SK-N-SH treated with all-trans-retinoic acid at 6 μM for 48 hours (cell line): ENCODE measurements around the gene SCPEP1.

Source experiments
- ATAC-seq: fragments of 200-7000 bp; cut with Tn5 transposase; 3 replicates; pipeline ENCODE4 v1.9.1; 2020; ENCODE audit warnings: mild to moderate bottlenecking, moderate library complexity
- ARNTL ChIP-seq: fragments of 450-650 bp; formaldehyde crosslinking; IDR thresholded peaks from 2 replicates; pipeline ENCODE4 v1.5.0; 2020; ENCODE audit warnings: low read depth, mild to moderate bottlenecking, moderate library complexity, borderline replicate concordance
- BACH2 ChIP-seq: fragments of 250-450 bp; sonication (Bioruptor Pico); IDR thresholded peaks from 2 replicates; pipeline ENCODE4 v1.9.0; 2021; ENCODE audit warnings: mild to moderate bottlenecking, borderline replicate concordance
- CREB5 ChIP-seq: fragments of 250-450 bp; sonication (Bioruptor Pico); IDR thresholded peaks from 2 replicates; pipeline ENCODE4 v1.5.1; 2020; ENCODE audit warnings: low read depth, mild to moderate bottlenecking, moderate library complexity
- CSDC2 ChIP-seq: fragments of 250-450 bp; sonication (Bioruptor Pico); IDR thresholded peaks from 2 replicates; pipeline ENCODE4 v1.5.0; 2020; ENCODE audit warnings: mild to moderate bottlenecking, moderate library complexity
- ESRRG ChIP-seq: fragments of 250-450 bp; sonication (Bioruptor Pico); IDR thresholded peaks from 2 replicates; pipeline ENCODE4 v1.6.1; 2021; ENCODE audit warnings: mild to moderate bottlenecking
- GLIS3 ChIP-seq: fragments of 250-450 bp; sonication (Bioruptor Pico); IDR thresholded peaks from 2 replicates; pipeline ENCODE4 v1.5.0; 2020; ENCODE audit warnings: mild to moderate bottlenecking, moderate library complexity
- ISL1 ChIP-seq: fragments of 250-450 bp; sonication (Bioruptor Pico); IDR thresholded peaks from 2 replicates; pipeline ENCODE4 v2.1.2; 2022; ENCODE audit warnings: mild to moderate bottlenecking, moderate library complexity
- OSR1 ChIP-seq: fragments of 250-450 bp; sonication (Bioruptor Pico); IDR thresholded peaks from 2 replicates; pipeline ENCODE4 v1.8.0; 2022; ENCODE audit warnings: moderate library complexity, mild to moderate bottlenecking, inconsistent platforms
- PATZ1 ChIP-seq: fragments of 250-450 bp; sonication (Bioruptor Pico); IDR thresholded peaks from 2 replicates; pipeline ENCODE4 v1.8.0; 2020; ENCODE audit warnings: mild to moderate bottlenecking, moderate library complexity, borderline replicate concordance
- PPARA ChIP-seq: fragments of 250-450 bp; sonication (Bioruptor Pico); IDR thresholded peaks from 2 replicates; pipeline ENCODE4 v1.5.0; 2020; ENCODE audit warnings: mild to moderate bottlenecking, borderline replicate concordance
- RARB ChIP-seq: fragments of 250-450 bp; sonication (Bioruptor Pico); IDR thresholded peaks from 2 replicates; pipeline ENCODE4 v1.8.0; 2021; ENCODE audit warnings: mild to moderate bottlenecking, moderate library complexity
- SNAI2 ChIP-seq: fragments of 250-450 bp; sonication (Bioruptor Pico); IDR thresholded peaks from 2 replicates; pipeline ENCODE4 v1.5.0; 2020; ENCODE audit warnings: mild to moderate bottlenecking, moderate library complexity
- TCF4 ChIP-seq: fragments of 250-450 bp; sonication (Bioruptor Pico); IDR thresholded peaks from 2 replicates; pipeline ENCODE4 v1.8.0; 2021; ENCODE audit warnings: mild to moderate bottlenecking, moderate library complexity, borderline replicate concordance
- TOX ChIP-seq: fragments of 250-450 bp; sonication (Bioruptor Pico); IDR thresholded peaks from 2 replicates; pipeline ENCODE4 v1.8.0; 2021; ENCODE audit warnings: mild to moderate bottlenecking, moderate library complexity, borderline replicate concordance
- ZC3H10 ChIP-seq: fragments of 250-450 bp; sonication (Bioruptor Pico); IDR thresholded peaks from 2 replicates; pipeline ENCODE4 v1.5.1; 2021; ENCODE audit warnings: mild to moderate bottlenecking, moderate library complexity
- ZFP3 ChIP-seq: fragments of 250-450 bp; sonication (Bioruptor Pico); IDR thresholded peaks from 2 replicates; pipeline ENCODE4 v1.5.0; 2020; ENCODE audit warnings: mild to moderate bottlenecking, moderate library complexity
- ZFP30 ChIP-seq: fragments of 450-650 bp; formaldehyde crosslinking; IDR thresholded peaks from 2 replicates; pipeline ENCODE4 v1.5.0; 2022; ENCODE audit warnings: mild to moderate bottlenecking, moderate library complexity
- ZNF565 ChIP-seq: fragments of 450-650 bp; formaldehyde crosslinking; conservative IDR thresholded peaks from 2 replicates; pipeline ENCODE4 v1.5.0; 2020; ENCODE audit warnings: low read depth, mild to moderate bottlenecking, moderate library complexity
- ZNF70 ChIP-seq: fragments of 450-650 bp; formaldehyde crosslinking; IDR thresholded peaks from 2 replicates; pipeline ENCODE4 v1.5.0; 2020; ENCODE audit warnings: mild to moderate bottlenecking, moderate library complexity
- ZNF8 ChIP-seq: fragments of 450-650 bp; formaldehyde crosslinking; IDR thresholded peaks from 2 replicates; pipeline ENCODE4 v1.5.0; 2020; ENCODE audit warnings: mild to moderate bottlenecking, moderate library complexity
- TF ChIP-seq, protein P1 (sequence below): fragments of 250-450 bp; sonication (Bioruptor Pico); IDR thresholded peaks from 2 replicates; pipeline ENCODE4 v1.8.0; 2021; ENCODE audit warnings: low read depth, mild to moderate bottlenecking, moderate library complexity, borderline replicate concordance
- TF ChIP-seq, protein P2 (sequence below): fragments of 250-450 bp; sonication (Bioruptor Pico); IDR thresholded peaks from 2 replicates; pipeline ENCODE4 v1.5.0; 2020; ENCODE audit warnings: mild to moderate bottlenecking, moderate library complexity

Gene SCPEP1

DNA sequence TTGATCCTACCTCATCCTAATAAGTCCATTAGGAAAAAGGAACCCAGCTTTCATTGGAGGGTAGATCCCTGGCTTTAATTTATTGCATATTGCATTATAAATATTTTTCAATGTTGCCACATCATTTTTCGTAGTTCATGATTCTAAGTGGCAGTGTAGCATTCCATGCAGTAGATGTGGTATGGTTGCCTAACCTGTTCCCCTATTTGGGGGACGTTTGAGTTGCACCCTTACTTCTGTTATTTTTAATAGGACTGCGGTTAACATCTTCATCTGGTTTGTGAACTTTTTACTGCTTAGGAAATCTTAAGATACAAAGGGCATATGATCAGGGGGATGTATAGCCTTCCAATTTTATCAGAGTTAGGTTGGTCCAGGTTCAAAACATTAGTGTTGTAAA is 5.4 kb downstream of the SCPEP1 start:
- TF ChIP-seq CREB5 (CRISPR knock-in tag), result no peak
- no peak for TF ChIP-seq ZFP30 (CRISPR knock-in tag)
- TF ChIP-seq SNAI2 (CRISPR knock-in tag), result no peak
- TF ChIP-seq TCF4, result no peak
- TF ChIP-seq, protein P1, sequence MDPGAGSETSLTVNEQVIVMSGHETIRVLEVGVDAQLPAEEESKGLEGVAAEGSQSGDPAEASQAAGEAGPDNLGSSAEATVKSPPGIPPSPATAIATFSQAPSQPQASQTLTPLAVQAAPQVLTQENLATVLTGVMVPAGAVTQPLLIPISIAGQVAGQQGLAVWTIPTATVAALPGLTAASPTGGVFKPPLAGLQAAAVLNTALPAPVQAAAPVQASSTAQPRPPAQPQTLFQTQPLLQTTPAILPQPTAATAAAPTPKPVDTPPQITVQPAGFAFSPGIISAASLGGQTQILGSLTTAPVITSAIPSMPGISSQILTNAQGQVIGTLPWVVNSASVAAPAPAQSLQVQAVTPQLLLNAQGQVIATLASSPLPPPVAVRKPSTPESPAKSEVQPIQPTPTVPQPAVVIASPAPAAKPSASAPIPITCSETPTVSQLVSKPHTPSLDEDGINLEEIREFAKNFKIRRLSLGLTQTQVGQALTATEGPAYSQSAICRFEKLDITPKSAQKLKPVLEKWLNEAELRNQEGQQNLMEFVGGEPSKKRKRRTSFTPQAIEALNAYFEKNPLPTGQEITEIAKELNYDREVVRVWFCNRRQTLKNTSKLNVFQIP, result no peak
- no peak for TF ChIP-seq ZNF565
- no peak for TF ChIP-seq ISL1 (CRISPR knock-in tag)
- TF ChIP-seq BACH2, result no peak
- TF ChIP-seq OSR1 (CRISPR knock-in tag), result no peak
- TF ChIP-seq ZC3H10 (CRISPR knock-in tag), result no peak
- no peak for TF ChIP-seq PPARA (CRISPR knock-in tag)
- no peak for TF ChIP-seq ARNTL (CRISPR knock-in tag)
- no peak for TF ChIP-seq CSDC2 (CRISPR knock-in tag)
- TF ChIP-seq ESRRG (CRISPR knock-in tag), result no peak
- TF ChIP-seq PATZ1 (CRISPR knock-in tag), result no peak
- TF ChIP-seq ZNF8 (CRISPR knock-in tag), result no peak
- no peak for TF ChIP-seq GLIS3 (CRISPR knock-in tag)
- no peak for TF ChIP-seq RARB (CRISPR knock-in tag)
- no peak for TF ChIP-seq ZNF70 (CRISPR knock-in tag)
- TF ChIP-seq ZFP3 (CRISPR knock-in tag), result no peak
- no peak for ATAC-seq

DNA sequence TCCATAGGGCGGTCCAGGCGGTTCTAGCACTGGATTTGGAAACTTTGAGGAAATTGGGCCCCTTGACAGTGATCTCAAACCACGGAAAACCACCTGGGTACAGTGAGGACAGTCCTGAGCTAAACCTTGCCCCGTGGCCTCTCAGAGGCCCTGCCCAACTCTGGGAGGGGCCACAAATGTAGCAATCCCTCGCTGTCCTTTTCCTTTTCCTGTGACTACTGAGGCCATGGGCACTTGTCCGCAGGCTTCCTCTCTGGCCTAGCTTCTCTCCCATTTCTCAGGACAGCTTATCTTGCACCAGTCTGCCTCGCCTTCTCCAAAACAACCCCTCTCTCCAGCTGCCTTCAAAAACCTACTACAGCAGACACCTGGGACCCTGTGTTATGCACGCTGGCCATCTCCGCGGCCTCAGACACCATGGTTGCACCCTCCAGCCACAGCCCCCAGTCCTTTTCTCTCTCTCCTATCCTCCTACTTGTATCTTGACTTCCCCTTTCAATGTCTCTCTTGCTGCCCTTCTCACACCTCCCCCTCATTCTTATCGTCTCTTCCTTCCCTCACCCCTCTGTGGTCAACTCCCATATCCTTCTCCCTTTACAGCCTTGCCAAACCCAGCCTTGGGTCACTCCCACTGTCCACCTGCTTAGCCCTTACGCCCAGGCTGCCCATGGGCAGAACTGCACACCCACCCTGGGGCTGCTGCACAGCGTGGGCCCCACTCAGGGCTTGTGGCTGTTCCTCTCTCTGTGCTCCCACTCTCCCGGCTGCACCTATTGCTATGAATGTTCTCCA is 7.6 kb downstream of the SCPEP1 start:
- TF ChIP-seq, protein P1, result no peak
- TF ChIP-seq ESRRG (CRISPR knock-in tag), result no peak
- TF ChIP-seq ZNF70 (CRISPR knock-in tag), result no peak
- TF ChIP-seq RARB (CRISPR knock-in tag), result no peak
- no peak for TF ChIP-seq OSR1 (CRISPR knock-in tag)
- no peak for TF ChIP-seq ZFP3 (CRISPR knock-in tag)
- no peak for TF ChIP-seq TCF4
- no peak for TF ChIP-seq GLIS3 (CRISPR knock-in tag)
- no peak for TF ChIP-seq ZC3H10 (CRISPR knock-in tag)
- TF ChIP-seq, protein P2, sequence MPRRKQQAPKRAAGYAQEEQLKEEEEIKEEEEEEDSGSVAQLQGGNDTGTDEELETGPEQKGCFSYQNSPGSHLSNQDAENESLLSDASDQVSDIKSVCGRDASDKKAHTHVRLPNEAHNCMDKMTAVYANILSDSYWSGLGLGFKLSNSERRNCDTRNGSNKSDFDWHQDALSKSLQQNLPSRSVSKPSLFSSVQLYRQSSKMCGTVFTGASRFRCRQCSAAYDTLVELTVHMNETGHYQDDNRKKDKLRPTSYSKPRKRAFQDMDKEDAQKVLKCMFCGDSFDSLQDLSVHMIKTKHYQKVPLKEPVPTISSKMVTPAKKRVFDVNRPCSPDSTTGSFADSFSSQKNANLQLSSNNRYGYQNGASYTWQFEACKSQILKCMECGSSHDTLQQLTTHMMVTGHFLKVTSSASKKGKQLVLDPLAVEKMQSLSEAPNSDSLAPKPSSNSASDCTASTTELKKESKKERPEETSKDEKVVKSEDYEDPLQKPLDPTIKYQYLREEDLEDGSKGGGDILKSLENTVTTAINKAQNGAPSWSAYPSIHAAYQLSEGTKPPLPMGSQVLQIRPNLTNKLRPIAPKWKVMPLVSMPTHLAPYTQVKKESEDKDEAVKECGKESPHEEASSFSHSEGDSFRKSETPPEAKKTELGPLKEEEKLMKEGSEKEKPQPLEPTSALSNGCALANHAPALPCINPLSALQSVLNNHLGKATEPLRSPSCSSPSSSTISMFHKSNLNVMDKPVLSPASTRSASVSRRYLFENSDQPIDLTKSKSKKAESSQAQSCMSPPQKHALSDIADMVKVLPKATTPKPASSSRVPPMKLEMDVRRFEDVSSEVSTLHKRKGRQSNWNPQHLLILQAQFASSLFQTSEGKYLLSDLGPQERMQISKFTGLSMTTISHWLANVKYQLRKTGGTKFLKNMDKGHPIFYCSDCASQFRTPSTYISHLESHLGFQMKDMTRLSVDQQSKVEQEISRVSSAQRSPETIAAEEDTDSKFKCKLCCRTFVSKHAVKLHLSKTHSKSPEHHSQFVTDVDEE, result no peak
- no peak for TF ChIP-seq TOX (CRISPR knock-in tag)
- TF ChIP-seq CSDC2 (CRISPR knock-in tag), result no peak
- TF ChIP-seq SNAI2 (CRISPR knock-in tag), result no peak
- ATAC-seq, result no peak
